CD4-positive, alpha-beta T cell treated with Interleukin-15 for 1 hour (primary cell): ENCODE data around the gene SMYD3.

Source experiments
- DNase-seq: peaks from one replicate; pipeline ENCODE4 v3.0.0-alpha.2; 2020

SMYD3 gene

GRCh38 chr1:246459221-246459620 lies 47.9 kb downstream of the SMYD3 start:
- DNase-seq = no peak

DNA sequence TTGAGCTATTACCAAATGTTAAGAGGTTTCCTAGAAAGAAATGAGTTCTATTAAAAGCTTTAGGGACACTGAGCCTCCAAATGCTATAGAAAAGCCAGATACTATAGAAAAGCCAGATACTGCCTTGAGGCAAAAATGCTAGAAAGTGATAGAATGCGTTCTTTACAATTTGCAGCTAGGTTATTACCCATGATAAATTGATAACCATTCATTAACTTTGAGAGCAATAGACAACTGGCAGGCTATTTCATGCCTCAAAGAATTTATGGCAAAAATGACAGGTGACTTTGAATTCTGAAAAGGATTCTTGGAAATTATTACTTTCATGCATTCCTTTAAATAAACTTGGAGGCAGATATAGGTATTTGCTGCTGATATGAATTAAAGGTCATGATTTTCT lies 51.6 kb downstream of the SMYD3 start:
- DNase-seq = no peak

DNA sequence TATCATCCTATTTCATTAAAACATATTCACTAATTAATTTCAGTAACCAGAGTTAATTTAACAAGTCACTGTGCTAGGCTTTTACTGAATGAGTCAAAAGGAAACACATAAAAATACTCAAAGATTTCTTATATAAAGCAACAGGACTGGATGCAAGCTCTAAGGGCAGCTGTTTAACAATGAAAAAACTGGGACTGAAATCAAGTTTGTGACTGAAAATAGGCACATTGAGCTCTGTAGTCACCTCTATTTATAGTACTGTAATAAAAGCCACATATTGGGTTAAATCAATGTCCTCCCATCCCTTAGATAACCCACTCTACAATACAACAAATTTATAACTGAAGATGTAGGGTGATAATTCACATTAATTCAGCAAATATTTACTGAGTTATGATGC lies 52.4 kb downstream of the SMYD3 start:
- DNase-seq = no peak

DNA sequence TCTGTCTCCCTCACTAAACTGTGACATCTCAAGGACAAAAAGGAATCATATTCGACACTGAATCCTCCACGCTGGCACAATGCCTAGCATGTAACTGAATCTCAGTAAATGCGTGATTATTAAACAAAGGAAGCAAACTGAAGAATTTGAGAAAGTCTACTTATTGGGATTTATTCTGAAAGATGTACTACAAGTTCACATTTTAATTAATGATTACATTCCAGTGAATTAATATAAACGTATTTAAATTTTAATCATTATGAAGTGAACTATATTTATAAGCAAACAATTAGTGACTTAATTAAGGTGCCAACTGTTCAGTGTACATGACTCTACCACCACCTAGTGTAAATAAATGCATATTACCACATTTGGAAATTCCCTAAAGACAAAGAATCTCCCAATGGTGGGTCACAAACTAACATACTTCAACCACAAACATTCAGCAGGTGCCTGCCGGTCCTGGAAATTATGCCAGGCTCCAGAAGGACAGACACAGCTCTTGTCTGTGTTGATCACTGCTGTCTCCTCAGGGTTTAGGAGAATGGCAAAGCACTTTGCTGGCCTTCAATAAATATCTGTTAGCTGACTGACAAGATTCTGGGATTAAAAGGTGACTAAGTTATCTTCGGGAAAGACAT lies 56.3 kb downstream of the SMYD3 start:
- DNase-seq = no peak

GRCh38 chr1:246448373-246448772 lies 58.7 kb downstream of the SMYD3 start:
- no peak for DNase-seq

- DNase-seq = no peak
These were observed 59.6 kb downstream of the SMYD3 start for GRCh38 chr1:246447501-246447900.

- no peak for DNase-seq
These were observed 61.6 kb downstream of the SMYD3 start for GRCh38 chr1:246445503-246445902.

DNA sequence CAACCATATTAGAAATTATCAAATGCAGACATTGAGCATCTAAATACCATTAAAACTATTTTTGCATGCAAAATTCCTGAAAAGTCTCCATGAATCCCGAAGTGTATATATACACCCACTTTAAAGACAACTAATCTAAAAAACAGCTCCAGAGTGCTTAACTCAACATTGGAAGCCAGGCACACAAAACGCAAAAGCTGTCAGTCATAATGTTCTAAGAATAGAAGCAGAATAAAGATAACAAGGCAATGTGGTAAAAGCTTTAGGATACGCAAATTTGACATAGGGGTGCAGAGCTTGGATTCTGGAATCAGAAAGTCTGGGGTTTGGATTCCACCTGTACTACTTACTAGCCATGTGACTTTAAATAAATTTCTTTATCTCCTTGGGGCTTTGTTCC lies 62.5 kb downstream of the SMYD3 start:
- DNase-seq = no peak

GRCh38 chr1:246437961-246438360 lies 69.1 kb downstream of the SMYD3 start:
- DNase-seq = no peak

GRCh38 chr1:246435421-246436041 lies 71.5 kb downstream of the SMYD3 start:
- no peak for DNase-seq

GRCh38 chr1:246434335-246434734 lies 72.7 kb downstream of the SMYD3 start:
- DNase-seq = no peak

DNA sequence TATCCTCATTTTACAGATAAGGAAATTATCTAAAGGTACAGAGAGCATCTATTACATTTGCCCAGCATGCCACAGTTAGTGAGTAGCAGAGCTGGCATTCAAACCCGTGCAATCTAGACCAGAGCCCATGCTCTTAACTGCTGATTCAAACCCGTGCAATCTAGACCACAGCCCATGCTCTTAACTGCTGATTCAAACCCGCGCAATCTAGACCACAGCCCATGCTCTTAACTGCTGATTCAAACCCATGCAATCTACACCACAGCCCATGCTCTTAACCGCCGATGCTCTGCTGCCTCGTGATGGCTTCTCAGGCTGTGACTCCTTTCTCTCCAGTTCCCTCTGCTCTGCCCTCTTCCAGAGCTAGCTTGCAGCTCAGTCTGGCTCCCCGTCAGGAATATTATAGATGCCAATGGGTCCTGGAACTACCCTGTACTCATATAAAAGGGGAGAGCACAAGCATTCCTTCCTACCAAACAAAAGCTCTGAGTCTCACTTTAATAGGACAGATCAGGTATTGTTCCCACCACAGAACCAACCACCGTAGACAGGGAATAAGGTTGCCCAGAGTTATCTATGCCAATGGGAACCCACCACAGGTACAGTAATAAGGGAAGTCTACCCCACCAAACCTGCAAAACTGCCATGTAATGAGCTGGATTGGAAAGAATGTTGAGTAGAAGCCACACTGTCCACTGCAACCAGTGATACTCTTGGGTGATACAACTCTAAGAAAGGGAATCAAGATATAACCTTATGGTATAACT lies 78.4 kb downstream of the SMYD3 start:
- DNase-seq = no peak

GRCh38 chr1:246427611-246428010 lies 79.5 kb downstream of the SMYD3 start:
- no peak for DNase-seq

DNA sequence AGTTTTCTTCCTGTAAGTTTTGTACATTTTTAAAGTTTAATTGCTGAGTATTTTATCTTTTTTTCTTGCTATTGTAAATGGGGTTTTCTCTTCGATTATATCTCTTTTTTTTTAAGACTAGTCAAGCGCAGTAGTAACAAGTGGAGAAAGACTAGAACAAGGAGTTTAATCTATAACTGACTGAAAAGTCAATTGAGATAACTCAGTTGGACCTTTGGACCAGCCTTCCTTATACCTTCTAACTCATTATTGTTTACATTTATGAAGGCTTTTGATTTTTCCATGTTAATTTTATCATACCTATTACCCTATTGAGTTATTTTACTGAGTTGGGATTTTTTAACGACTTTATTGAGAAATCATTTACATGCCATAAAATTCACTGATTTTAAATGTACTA lies 81.2 kb downstream of the SMYD3 start:
- DNase-seq = no peak

DNA sequence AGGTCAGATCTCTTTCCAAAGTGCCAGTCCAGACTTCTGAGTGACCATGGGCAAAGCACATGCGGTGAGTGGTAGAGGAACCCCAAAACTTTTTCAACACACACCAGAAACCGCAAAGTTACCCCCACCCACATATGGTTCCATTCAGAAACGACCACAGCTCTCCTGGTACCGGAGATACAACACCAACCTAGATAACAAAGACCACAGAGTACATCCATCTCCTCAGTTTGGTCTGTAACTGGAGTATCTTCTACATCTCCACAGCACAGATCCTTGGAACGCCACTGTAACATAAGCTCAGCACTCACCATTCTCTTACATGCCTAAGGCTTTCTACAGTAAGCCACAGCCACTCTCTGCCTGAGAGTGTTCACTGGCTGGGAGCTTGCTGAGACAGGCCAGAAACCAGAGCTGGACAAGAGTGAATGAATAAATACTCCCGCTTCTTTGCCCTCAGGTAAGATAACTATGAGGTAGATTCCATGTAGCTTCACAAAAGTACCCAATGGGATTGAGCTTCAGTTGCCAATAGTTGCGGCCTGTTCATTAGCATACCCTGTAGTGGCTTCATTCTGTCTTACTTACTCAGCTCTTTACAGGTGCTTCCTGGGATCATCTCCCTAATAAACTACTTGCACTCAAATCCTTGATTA lies 81.8 kb downstream of the SMYD3 start:
- no peak for DNase-seq

- DNase-seq = no peak
These were observed 86.8 kb downstream of the SMYD3 start for GRCh38 chr1:246420300-246420699.

GRCh38 chr1:246418565-246419312 lies 88.3 kb downstream of the SMYD3 start:
- no peak for DNase-seq

GRCh38 chr1:246417813-246418564 lies 89.1 kb downstream of the SMYD3 start:
- no peak for DNase-seq

- DNase-seq = no peak
These were observed 89.8 kb downstream of the SMYD3 start for GRCh38 chr1:246417152-246417812.

DNA sequence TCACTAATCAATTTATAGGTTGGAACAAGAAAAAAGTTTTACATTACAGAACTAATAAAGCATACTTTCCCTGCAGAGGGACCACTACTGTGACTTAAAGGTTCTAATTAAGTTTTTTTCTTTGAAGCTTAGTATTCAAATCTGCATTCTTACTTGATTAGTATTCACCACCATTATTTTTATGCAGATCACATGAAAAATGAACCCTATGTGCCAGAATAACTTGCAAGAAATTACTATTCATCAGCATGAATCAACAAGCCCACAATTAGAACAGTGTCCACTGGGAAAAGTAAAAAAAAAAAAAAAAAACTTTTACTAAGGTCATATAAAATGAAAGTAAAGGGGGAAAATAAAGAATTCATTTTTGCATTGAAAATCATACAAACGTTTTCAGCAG lies 90.8 kb downstream of the SMYD3 start:
- no peak for DNase-seq

GRCh38 chr1:246415028-246415427 lies 92.1 kb downstream of the SMYD3 start:
- no peak for DNase-seq

DNA sequence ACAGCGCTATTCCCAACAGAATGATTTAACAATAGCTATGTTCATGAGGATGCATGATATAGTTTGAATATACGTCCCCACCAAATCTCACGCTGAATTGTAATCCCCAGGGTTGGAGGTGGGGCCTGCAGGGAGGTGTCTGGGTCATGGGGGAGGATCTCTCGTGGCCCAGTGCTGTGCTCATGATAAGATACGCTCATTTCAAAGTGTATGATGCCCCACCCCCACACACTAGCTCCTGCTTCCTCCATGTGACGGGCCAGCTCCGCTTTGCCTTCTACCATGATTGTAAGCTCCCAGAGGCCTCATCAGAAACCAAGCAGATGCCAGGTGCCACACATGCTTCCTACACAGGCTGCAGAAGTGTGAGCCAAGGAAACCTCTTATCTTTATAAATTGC lies 93.6 kb downstream of the SMYD3 start:
- DNase-seq = no peak
